OCI-LY3 (cell line): Measurements from ENCODE around the gene PLEKHA6.
A peak's percentile ranks its signal among the peaks of the same experiment; 100 is the strongest.

Experiments used
- H2AFZ ChIP-seq: fragments of 200-600, 300-600 bp; shearing (Covaris generic); 2 replicates; pipeline ENCODE4 v1.6.0; 2014; ENCODE audit warnings: antibody characterized with exemption, low read depth, low read length
- H3K27ac ChIP-seq: fragments of 200-600, 300-600 bp; sonication (generic); 2 replicates; pipeline ENCODE4 v1.5.1; 2014; ENCODE audit warnings: mild to moderate bottlenecking, low read length, moderate library complexity, mixed read lengths
- H3K27me3 ChIP-seq: fragments of 200-600, 300-600 bp; sonication (generic); 2 replicates; pipeline ENCODE4 v1.6.1; 2014; ENCODE audit warnings: low read depth, low read length, mixed read lengths
- H3K36me3 ChIP-seq: fragments of 200-600, 300-600 bp; sonication (generic); replicated peaks from 2 replicates; pipeline ENCODE3; 2014; ENCODE audit warnings: low read depth, low read length, mixed read lengths
- H3K4me1 ChIP-seq: fragments of 300-600, 200-600 bp; sonication (generic); 2 replicates; pipeline ENCODE4 v1.6.1; 2014; ENCODE audit warnings: low read length, mixed read lengths
- H3K4me2 ChIP-seq: fragments of 200-600, 300-600 bp; sonication (generic); 2 replicates; pipeline ENCODE4 v1.6.1; 2014; ENCODE audit warnings: low read length, mixed read lengths
- H3K4me3 ChIP-seq: fragments of 300-600, 200-600 bp; sonication (generic); 2 replicates; pipeline ENCODE4 v1.5.1; 2014; ENCODE audit warnings: antibody characterized with exemption, mild to moderate bottlenecking, low read length, moderate library complexity
- H3K79me2 ChIP-seq: fragments of 300-600, 200-600 bp; shearing (Covaris generic); 2 replicates; pipeline ENCODE4 v1.6.1; 2014; ENCODE audit warnings: mild to moderate bottlenecking, low read length, mixed read lengths
- H3K9ac ChIP-seq: fragments of 300-600, 200-600 bp; shearing (Covaris generic); 2 replicates; pipeline ENCODE4 v1.6.0; 2014; ENCODE audit warnings: mild to moderate bottlenecking, low read length, moderate library complexity
- H3K9me3 ChIP-seq: fragments of 200-600, 300-600 bp; shearing (Covaris generic); 2 replicates; pipeline ENCODE4 v1.6.1; 2014; ENCODE audit warnings: low read length, mixed read lengths; ENCODE audit not compliant: insufficient read depth
- H4K20me1 ChIP-seq: fragments of 200-600, 300-600 bp; sonication (generic); 2 replicates; pipeline ENCODE4 v1.6.1; 2016; ENCODE audit warnings: low read length, mixed read lengths; ENCODE audit not compliant: insufficient read depth
- CTCF ChIP-seq: fragments of 200-600, 300-600 bp; sonication (generic); IDR thresholded peaks from 2 replicates; pipeline ENCODE4 v1.5.1; 2014; ENCODE audit warnings: antibody characterized with exemption, low read length, low read depth
- EZH2phosphoT487 ChIP-seq: fragments of 200-600 bp; shearing (Covaris generic); IDR thresholded peaks from 2 replicates; pipeline ENCODE4 v1.6.1; 2018; ENCODE audit warnings: antibody characterized with exemption, mixed run types, low read depth

Gene PLEKHA6

GRCh38 chr1:204211046-204211445 is 148.7 kb downstream of the PLEKHA6 start:
- TF ChIP-seq CTCF (no peak), EZH2phosphoT487 (no peak)
- Histone ChIP-seq H3K79me2 (no peaks in the 10 kb centered on the region), H3K9ac (no peak overlapping the region), H2AFZ (no peak overlapping the region), H3K36me3 (no peaks in the 10 kb centered on the region), H4K20me1 (no peaks in the 10 kb centered on the region), H3K4me1 (no peaks in the 10 kb centered on the region), H3K4me2 (no peak overlapping the region), H3K4me3 (no peak overlapping the region), H3K27me3 (peaks cover 31% of the 10 kb centered on the region), H3K9me3 (no peaks in the 10 kb centered on the region), H3K27ac (no peak overlapping the region)

GRCh38 chr1:204207136-204207616 is 152.6 kb downstream of the PLEKHA6 start:
- H3K27ac ChIP-seq, result no peak overlapping the region
- TF ChIP-seq EZH2phosphoT487 (no peak), CTCF (peak; percentile 92)
- H3K4me3 ChIP-seq, result no peak overlapping the region
- peak overlapping the region; percentile 24; the same call in 1 of the 2 replicates for H3K4me2 ChIP-seq
- no peaks in the 10 kb centered on the region for H3K79me2 ChIP-seq
- peaks cover 50% of the 10 kb centered on the region for H3K27me3 ChIP-seq
- H3K36me3 ChIP-seq, result no peaks in the 10 kb centered on the region
- no peaks in the 10 kb centered on the region for H3K4me1 ChIP-seq
- 0 out of 2 replicates have a peak overlapping the region, but pooled peaks have one; percentile 24 for H2AFZ ChIP-seq
- no peaks in the 10 kb centered on the region for H3K9me3 ChIP-seq
- no peak overlapping the region for H3K9ac ChIP-seq
- no peaks in the 10 kb centered on the region for H4K20me1 ChIP-seq

- H4K20me1 ChIP-seq, result no peaks in the 10 kb centered on the region
- no peaks in the 10 kb centered on the region for H3K79me2 ChIP-seq
- no peak overlapping the region for H2AFZ ChIP-seq
- H3K27ac ChIP-seq, result no peak overlapping the region
- H3K9ac ChIP-seq, result no peak overlapping the region
- no peaks in the 10 kb centered on the region for H3K4me1 ChIP-seq
- TF ChIP-seq EZH2phosphoT487 (no peak), CTCF (no peak)
- H3K4me3 ChIP-seq, result no peak overlapping the region
- no peak overlapping the region for H3K4me2 ChIP-seq
- no peaks in the 10 kb centered on the region for H3K36me3 ChIP-seq
- H3K27me3 ChIP-seq, result peaks cover 50% of the 10 kb centered on the region
- H3K9me3 ChIP-seq, result no peaks in the 10 kb centered on the region
Measured at GRCh38 chr1:204206121-204206520, 153.6 kb downstream of the PLEKHA6 start.

GRCh38 chr1:204205486-204205885 is 154.2 kb downstream of the PLEKHA6 start:
- Histone ChIP-seq H3K4me1 (no peaks in the 10 kb centered on the region), H3K9me3 (no peaks in the 10 kb centered on the region), H3K27me3 (peaks cover 50% of the 10 kb centered on the region), H3K79me2 (no peaks in the 10 kb centered on the region), H3K4me3 (no peak overlapping the region), H3K4me2 (no peak overlapping the region), H3K36me3 (no peaks in the 10 kb centered on the region), H2AFZ (no peak overlapping the region), H3K27ac (no peak overlapping the region), H4K20me1 (no peaks in the 10 kb centered on the region), H3K9ac (no peak overlapping the region)
- TF ChIP-seq EZH2phosphoT487, result no peak
- no peak for TF ChIP-seq CTCF
